Measurements from ENCODE around the gene GDF2.

DNA sequence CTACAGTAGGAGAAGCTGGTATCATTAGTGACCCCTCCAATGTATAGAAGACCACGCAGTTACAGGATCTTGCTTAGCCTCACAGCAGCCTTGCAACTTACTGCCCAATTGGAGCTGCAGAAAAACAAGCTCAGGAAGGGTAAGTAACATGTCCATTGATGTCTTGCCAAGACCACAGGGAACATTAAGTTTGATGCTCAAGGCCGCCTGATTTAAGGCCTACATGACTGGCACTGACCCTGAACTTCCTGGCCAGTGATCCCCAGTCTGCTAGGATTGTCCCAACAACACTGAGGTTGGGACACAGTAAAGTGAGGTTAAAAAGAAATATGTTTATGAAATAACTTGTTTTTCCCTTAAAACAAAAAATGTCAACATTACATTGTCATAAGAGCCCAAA lies 6.8 kb upstream of the GDF2 start:
- no peak for TF ChIP-seq GATA2 (IDR thresholded peaks at IDR 0.05; ENCODE audit: low read depth, low read length)
- no peak for TF ChIP-seq GATA3 (IDR thresholded peaks at IDR 0.05; ENCODE audit: low read depth, low read length)

All from SH-SY5Y (cell line).